GM11168 (cell line): Measurements from ENCODE around the gene FAR2.
"Not testable (repeated sequence)": the region's sequence is repeated elsewhere in the genome, so short reads cannot be mapped to it uniquely, and the experiment has no call there.

Source experiments
- in situ Hi-C: fragments of 300-500 bp; cut with MboI; formaldehyde crosslinking; loops from one replicate; pipeline ENCODE4 v1.12.0; 2022; ENCODE audit warnings: low sequenced_read_pairs; ENCODE audit not compliant: unreplicated experiment

FAR2 gene

GRCh38 chr12:29270446-29270845, 121.4 kb downstream of the FAR2 start:
- in situ Hi-C loops, result no loop called here

GRCh38 chr12:29273178-29273843, 124.2 kb downstream of the FAR2 start:
- in situ Hi-C loops, result no loop called here

- in situ Hi-C loops, result no loop called here
These were observed 126.8 kb downstream of the FAR2 start for GRCh38 chr12:29275834-29276233.

- in situ Hi-C loops, result no loop called here
These were observed 128.2 kb downstream of the FAR2 start for GRCh38 chr12:29277231-29277630.

- in situ Hi-C loops, result no loop called here
These were observed 129.8 kb downstream of the FAR2 start for GRCh38 chr12:29278673-29279420.

GRCh38 chr12:29281371-29282005, 132.4 kb downstream of the FAR2 start:
- in situ Hi-C loops, result no loop called here

GRCh38 chr12:29282031-29282816, 133.1 kb downstream of the FAR2 start:
- in situ Hi-C loops, result no loop called here

GRCh38 chr12:29283969-29284700, 135.1 kb downstream of the FAR2 start:
- in situ Hi-C loops, result no loop called here

- in situ Hi-C loops, result no loop called here
These were observed 137.2 kb downstream of the FAR2 start for GRCh38 chr12:29286081-29286790.

- in situ Hi-C loops, result no loop called here
These were observed 138.5 kb downstream of the FAR2 start for GRCh38 chr12:29287622-29288021.

GRCh38 chr12:29288031-29288430, 139.0 kb downstream of the FAR2 start:
- in situ Hi-C loops, result no loop called here

- in situ Hi-C loops, result not testable (repeated sequence)
These were observed 141.4 kb downstream of the FAR2 start for GRCh38 chr12:29290475-29290874.

GRCh38 chr12:29291226-29291625, 142.1 kb downstream of the FAR2 start:
- in situ Hi-C loops, result no loop called here

- in situ Hi-C loops, result no loop called here
These were observed 150.6 kb downstream of the FAR2 start for GRCh38 chr12:29299633-29300032.

- in situ Hi-C loops, result no loop called here
These were observed 152.0 kb downstream of the FAR2 start for GRCh38 chr12:29301114-29301513.

- in situ Hi-C loops, result no loop called here
These were observed 155.3 kb downstream of the FAR2 start for GRCh38 chr12:29304388-29304787.

- in situ Hi-C loops, result no loop called here
These were observed 157.2 kb downstream of the FAR2 start for GRCh38 chr12:29306266-29306665.

- in situ Hi-C loops, result no loop called here
These were observed 157.6 kb downstream of the FAR2 start for GRCh38 chr12:29306682-29307081.

- in situ Hi-C loops, result no loop called here
These were observed 160.3 kb downstream of the FAR2 start for GRCh38 chr12:29309320-29309902.
